ENCODE data around the gene ODAD4. TPM values are rescaled to one million over a fixed set of nuclear protein-coding genes. Genes with fewer than 3 reads are reported as not detected.

Gene ODAD4
- total RNA-seq, 2 donors from 2014 or later, result 0.63 to 0.93 TPM

DNA sequence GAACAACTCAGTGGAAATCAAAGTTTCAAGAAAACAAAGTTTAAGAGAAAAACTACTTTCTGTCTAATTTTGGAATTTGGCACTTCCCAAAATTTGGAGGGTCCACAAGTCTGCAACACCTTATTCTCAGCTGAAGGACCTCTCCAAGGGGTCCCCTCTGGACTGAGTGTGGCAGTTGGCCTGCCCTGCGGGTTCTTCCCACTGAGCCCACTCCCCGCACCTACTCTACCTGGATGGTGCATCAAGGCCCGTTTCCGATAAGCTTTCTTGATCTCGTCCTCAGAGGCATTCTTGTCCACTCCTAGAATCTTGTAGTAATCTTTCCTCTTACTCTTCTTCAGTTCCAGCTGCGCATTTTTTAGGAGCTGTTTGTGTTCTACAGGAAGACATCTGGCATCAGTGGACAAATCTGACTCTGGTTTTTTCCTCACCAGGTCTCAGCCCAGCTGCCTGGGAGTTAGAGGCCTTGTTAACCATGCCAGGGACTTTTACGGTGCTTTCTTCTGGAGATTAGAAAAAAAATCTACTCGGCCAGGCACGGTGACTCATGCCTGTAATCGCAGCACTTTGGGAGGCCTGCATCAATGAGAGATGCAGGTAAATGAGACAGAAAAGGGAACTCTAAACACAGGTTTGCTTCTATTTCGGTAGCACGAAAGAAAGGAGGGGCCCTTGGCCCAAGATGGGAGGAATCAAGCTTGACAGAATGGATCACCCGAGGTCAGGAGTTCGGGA lies 51.8 kb downstream of the ODAD4 start:
- no peaks in the 10 kb centered on the region for H3K4me1 Mint-ChIP-seq
- no peak for ATAC-seq (replicated peaks)
- H3K9me3 Mint-ChIP-seq, result no peaks in the 10 kb centered on the region
- no peaks in the 10 kb centered on the region for H3K27me3 Mint-ChIP-seq
- peaks cover 95% of the 10 kb centered on the region for H3K36me3 Mint-ChIP-seq (ENCODE audit: low read depth)
- H3K4me3 Mint-ChIP-seq, result no peak overlapping the region
- H3K27ac Mint-ChIP-seq, result peak overlapping the region; percentile 24

DNA sequence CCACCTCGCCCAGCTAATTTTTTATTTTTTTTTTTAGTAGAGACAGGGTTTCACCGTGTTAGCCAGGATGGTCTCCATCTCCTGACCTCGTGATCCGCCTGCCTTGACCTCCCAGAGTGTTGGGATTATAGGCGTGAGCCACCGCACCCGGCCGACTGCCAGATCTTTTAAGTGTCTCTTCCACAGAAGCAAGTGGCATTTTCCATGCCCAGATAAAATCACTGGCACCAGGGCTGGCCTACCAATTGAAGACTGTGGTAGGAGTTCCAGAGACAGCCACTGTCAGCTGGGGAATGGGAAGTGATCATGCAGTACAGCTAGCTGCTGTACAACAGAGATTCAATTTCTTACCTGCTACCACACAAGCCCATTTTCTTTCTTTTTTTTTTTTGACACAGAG lies 54.0 kb downstream of the ODAD4 start:
- H3K4me3 Mint-ChIP-seq, result no peak overlapping the region
- H3K36me3 Mint-ChIP-seq (ENCODE audit: low read depth), result peaks cover 99% of the 10 kb centered on the region
- no peaks in the 10 kb centered on the region for H3K27me3 Mint-ChIP-seq
- H3K9me3 Mint-ChIP-seq, result no peaks in the 10 kb centered on the region
- no peak for ATAC-seq (replicated peaks)
- H3K27ac Mint-ChIP-seq, result no peak overlapping the region
- H3K4me1 Mint-ChIP-seq, result no peaks in the 10 kb centered on the region

DNA sequence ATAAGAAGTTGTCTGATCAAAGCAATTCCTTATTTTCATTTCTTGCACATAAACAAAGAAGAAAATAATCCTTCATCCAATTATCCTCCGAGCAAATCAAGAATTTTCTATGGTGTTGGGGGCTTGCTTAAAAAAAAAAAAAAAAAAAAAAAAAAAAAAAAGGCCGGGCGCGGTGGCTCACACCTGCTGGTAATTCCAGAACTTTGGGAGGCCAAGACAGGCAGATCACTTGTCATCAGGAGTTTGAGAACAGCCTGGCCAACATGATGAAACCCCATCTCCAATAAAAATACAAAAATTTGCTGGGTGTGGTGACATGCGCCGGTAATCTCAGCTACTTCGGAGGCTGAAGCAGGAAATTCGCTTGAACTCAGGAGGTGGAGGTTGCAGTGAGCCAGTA lies 55.5 kb downstream of the ODAD4 start:
- Mint-ChIP-seq H3K27ac (no peak overlapping the region), H3K27me3 (no peaks in the 10 kb centered on the region), H3K36me3 (ENCODE audit: low read depth) (peaks cover 100% of the 10 kb centered on the region), H3K4me1 (no peaks in the 10 kb centered on the region), H3K4me3 (no peak overlapping the region), H3K9me3 (no peaks in the 10 kb centered on the region)
- no peak for ATAC-seq (replicated peaks)

DNA sequence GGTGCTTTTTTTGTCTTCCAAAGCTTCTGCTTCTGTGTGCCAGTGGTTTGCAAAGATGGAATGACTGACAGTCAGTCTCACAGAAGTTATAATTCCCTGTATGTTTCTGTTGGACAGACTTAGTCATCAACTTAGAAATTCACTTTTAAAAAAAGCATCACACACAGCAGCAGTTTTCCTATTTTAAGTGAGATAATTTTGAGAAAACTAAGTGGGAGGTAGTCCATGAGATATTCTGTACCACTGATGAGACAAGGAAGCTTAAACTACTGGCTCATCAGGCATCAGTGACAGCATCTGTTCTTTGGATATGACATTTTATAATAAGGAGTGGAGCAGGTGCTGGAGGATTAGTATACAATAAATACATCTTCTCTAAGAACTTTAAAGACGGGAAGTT lies 56.2 kb downstream of the ODAD4 start:
- peaks cover 100% of the 10 kb centered on the region for H3K36me3 Mint-ChIP-seq (ENCODE audit: low read depth)
- H3K27ac Mint-ChIP-seq, result peak overlapping the region; percentile 54
- no peaks in the 10 kb centered on the region for H3K4me1 Mint-ChIP-seq
- no peaks in the 10 kb centered on the region for H3K27me3 Mint-ChIP-seq
- H3K9me3 Mint-ChIP-seq, result no peaks in the 10 kb centered on the region
- ATAC-seq (replicated peaks), result no peak
- H3K4me3 Mint-ChIP-seq, result no peak overlapping the region

DNA sequence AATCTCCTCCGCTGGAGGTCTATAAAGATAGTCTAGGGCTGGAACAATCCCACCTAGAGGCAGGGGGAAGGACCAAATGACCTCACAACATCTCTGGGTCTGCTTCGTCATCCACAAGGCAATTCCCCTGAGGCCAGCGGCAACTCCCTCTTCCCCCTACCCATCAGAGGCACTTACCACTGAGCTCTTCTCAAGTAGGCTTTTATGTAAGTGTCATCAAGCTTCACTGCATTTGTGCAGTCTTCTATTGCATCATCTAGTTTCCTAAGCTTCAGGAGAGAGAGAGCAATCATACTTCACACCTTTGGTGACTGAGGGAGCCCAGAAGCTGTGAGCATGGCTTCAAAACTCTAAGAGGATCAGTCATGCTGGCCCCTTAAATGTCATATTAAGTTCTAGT lies 57.2 kb downstream of the ODAD4 start:
- Mint-ChIP-seq H3K4me3 (no peak overlapping the region), H3K36me3 (ENCODE audit: low read depth) (peaks cover 100% of the 10 kb centered on the region)
- ATAC-seq (replicated peaks), result no peak

DNA sequence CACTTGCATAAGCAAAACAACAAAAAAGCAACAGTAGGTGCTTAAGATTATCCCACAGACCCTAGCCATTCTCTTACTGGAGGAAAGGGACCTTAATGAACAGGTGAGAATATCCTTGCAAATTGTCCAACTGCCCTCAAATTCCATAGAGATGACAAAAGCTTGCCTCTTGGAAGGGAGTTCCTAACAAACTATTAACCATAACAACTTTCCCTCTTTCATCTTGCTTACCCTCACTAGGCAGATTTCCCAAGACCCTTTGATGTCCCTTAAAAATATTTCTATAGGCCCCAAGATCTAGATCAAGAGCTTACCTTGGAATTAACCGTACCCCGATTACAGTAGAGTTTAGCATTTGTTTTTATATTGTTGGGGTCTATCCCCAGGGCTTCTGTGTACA lies 58.0 kb downstream of the ODAD4 start:
- no peaks in the 10 kb centered on the region for H3K27me3 Mint-ChIP-seq
- H3K36me3 Mint-ChIP-seq (ENCODE audit: low read depth), result peaks cover 100% of the 10 kb centered on the region
- H3K9me3 Mint-ChIP-seq, result no peaks in the 10 kb centered on the region
- peak overlapping the region; percentile 10 for H3K27ac Mint-ChIP-seq
- H3K4me3 Mint-ChIP-seq, result no peak overlapping the region
- no peaks in the 10 kb centered on the region for H3K4me1 Mint-ChIP-seq
- no peak for ATAC-seq (replicated peaks)

More for the DNA sequence above, 57.2 kb downstream of the ODAD4 start:
- no peaks in the 10 kb centered on the region for H3K27me3 Mint-ChIP-seq
- H3K9me3 Mint-ChIP-seq, result no peaks in the 10 kb centered on the region
- peak overlapping the region; percentile 34 for H3K27ac Mint-ChIP-seq
- no peaks in the 10 kb centered on the region for H3K4me1 Mint-ChIP-seq

DNA sequence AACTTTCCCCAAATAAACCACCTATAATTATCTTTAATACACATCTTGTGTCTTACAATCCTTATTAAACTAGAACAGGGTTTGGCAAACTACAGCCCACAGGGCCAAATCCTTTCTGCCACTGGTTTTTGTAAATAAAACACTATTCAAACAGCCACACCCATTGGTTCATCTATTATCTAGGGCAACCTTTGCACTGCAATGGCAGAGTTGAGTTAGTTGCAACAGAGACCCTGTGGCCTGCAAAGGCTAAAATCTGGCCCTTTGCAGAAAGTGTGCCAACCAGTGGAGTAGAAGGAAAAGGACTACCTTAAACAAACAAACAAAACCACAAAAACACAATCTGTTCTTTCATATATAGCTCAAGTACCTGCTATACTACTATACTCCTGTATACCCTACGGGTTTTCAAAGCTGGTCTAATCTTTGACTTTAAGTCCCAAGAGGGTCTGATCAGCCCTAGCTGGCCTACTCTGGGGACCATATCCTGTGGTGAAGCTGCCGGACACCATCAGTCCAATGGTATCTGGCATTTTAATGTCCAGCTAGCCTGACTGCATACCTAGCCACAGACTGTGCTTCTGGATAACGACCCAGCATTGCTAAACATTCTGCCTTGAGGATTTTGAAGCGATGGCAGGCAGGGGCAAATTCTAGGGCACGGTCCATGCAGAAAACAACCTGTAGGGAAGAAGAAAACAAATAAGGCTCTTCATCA lies 59.4 kb downstream of the ODAD4 start:
- ATAC-seq (replicated peaks), result no peak
- no peak overlapping the region for H3K27ac Mint-ChIP-seq
- no peaks in the 10 kb centered on the region for H3K27me3 Mint-ChIP-seq
- H3K4me1 Mint-ChIP-seq, result no peaks in the 10 kb centered on the region
- no peaks in the 10 kb centered on the region for H3K9me3 Mint-ChIP-seq
- H3K4me3 Mint-ChIP-seq, result no peak overlapping the region
- H3K36me3 Mint-ChIP-seq (ENCODE audit: low read depth), result peaks cover 100% of the 10 kb centered on the region

DNA sequence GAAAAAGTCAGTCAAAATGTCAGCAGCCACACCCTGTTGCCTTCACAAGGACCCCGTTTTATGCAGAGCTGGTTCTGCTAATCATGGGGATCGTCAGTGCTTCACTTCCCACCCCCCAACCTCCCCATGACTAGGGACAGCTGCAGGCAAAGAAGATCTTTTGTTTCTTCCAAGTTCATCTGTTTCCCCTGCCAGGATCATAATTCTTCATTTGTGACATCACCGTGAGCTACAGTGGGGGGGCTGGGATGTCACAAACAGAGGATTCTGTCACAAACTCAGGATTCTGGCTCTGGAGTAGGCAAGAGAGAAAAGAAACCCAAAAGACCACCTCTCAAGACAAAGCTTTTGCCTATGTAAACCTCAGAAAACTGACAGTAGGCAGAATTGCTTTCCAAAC lies 62.2 kb downstream of the ODAD4 start:
- no peak overlapping the region for H3K4me3 Mint-ChIP-seq
- peak overlapping the region; percentile 17 for H3K27ac Mint-ChIP-seq
- H3K4me1 Mint-ChIP-seq, result peaks cover 12% of the 10 kb centered on the region
- no peaks in the 10 kb centered on the region for H3K27me3 Mint-ChIP-seq
- H3K36me3 Mint-ChIP-seq (ENCODE audit: low read depth), result peaks cover 100% of the 10 kb centered on the region
- ATAC-seq (replicated peaks), result no peak
- no peaks in the 10 kb centered on the region for H3K9me3 Mint-ChIP-seq

DNA sequence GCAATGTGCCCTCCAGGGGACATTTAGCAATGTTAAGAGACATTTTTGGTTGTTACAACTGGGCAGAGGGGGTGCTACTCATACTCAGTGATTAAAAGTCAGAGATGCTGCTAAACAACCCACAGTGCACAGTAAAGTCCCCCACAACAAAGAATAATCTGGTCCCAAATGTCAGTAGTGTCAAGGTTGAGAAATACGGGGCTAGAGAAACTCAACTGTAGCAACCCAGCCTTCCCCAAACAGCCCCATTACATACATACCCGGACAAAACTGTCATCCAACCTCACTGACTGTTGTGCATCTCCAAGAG lies 66.4 kb downstream of the ODAD4 start:
- Mint-ChIP-seq H3K36me3 (ENCODE audit: low read depth) (peaks cover 100% of the 10 kb centered on the region), H3K27ac (peak overlapping the region; percentile 79), H3K4me3 (peak overlapping the region; percentile 10), H3K4me1 (peaks cover 12% of the 10 kb centered on the region), H3K27me3 (no peaks in the 10 kb centered on the region), H3K9me3 (no peaks in the 10 kb centered on the region)
- no peak for ATAC-seq (replicated peaks)

DNA sequence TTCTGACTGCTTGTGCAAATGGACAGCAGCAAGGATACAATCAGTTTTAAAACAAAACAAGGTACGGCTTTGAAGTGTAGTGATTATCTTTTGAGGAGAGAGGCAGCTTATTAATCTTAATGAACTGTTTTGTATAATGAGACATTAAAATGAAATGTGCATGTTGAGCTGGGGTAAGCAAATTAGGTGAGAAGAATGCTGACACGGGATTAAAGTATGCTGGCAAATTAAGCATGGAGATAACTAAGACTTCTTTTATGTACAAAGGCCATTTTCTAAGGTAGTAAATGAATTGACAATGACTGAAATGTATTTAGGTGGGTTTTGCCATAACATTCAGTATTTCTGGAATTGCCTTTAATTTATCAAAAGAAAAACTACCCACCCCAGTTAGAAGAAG lies 68.1 kb downstream of the ODAD4 start:
- Mint-ChIP-seq H3K9me3 (no peaks in the 10 kb centered on the region), H3K4me3 (no peak overlapping the region), H3K27ac (no peak overlapping the region), H3K36me3 (ENCODE audit: low read depth) (peaks cover 100% of the 10 kb centered on the region), H3K27me3 (no peaks in the 10 kb centered on the region), H3K4me1 (peaks cover 12% of the 10 kb centered on the region)
- ATAC-seq (replicated peaks), result no peak

DNA sequence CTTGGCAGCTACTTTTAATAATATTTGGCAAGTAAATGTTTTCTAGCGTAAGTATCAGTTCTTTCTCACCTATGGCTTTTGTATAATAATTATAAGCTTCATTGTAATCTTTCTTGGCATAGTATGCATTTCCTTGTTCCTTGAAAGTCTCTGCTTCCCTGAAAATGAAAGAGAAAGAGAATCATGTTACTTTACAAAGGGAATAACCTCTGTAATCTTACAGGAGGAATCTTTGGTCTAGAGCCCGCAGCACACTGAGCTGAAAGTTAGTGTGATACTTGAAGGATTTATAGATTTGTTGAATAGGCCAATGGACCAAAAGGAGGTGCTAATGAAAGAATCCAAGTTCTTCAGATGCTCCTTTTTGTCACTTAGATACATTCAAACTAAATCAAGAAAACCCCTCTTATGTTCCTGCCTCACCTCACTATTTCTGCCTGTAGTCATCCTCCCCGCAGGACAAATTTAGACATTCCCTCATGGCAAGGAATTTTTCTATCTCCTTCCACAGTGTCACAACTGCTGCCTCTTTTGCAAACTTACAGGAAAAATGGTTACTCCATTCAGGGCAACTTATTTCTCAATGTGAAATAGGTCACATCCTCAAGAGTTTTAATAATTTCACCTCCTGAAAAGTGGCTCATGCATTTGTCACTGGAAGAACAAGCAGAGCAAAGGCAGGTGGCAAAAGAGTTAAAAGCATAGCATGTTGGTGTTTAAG lies 70.2 kb downstream of the ODAD4 start:
- no peak for ATAC-seq (replicated peaks)
- H3K9me3 Mint-ChIP-seq, result no peaks in the 10 kb centered on the region
- H3K4me1 Mint-ChIP-seq, result peaks cover 17% of the 10 kb centered on the region
- H3K36me3 Mint-ChIP-seq (ENCODE audit: low read depth), result peaks cover 87% of the 10 kb centered on the region
- peak overlapping the region; percentile 21 for H3K27ac Mint-ChIP-seq
- H3K4me3 Mint-ChIP-seq, result no peak overlapping the region
- no peaks in the 10 kb centered on the region for H3K27me3 Mint-ChIP-seq

DNA sequence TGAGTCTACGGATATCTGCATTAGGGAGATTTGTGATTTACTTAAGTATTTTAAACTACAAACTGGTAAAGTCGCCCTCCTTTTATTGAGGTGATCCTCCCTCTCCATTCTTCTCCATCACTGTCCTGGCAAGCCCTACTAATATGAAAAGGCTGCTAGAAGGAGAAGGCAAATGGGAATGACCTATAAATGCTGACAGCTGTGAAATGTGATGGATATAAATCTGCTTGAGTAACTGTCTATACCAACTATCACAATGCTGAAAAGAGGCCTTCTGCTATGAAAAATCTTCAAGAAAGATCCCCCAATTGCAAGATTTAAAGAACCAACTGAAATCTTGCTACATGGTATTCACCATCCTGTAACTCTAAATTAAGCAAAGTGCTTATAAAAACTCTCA lies 71.3 kb downstream of the ODAD4 start:
- no peaks in the 10 kb centered on the region for H3K9me3 Mint-ChIP-seq

DNA sequence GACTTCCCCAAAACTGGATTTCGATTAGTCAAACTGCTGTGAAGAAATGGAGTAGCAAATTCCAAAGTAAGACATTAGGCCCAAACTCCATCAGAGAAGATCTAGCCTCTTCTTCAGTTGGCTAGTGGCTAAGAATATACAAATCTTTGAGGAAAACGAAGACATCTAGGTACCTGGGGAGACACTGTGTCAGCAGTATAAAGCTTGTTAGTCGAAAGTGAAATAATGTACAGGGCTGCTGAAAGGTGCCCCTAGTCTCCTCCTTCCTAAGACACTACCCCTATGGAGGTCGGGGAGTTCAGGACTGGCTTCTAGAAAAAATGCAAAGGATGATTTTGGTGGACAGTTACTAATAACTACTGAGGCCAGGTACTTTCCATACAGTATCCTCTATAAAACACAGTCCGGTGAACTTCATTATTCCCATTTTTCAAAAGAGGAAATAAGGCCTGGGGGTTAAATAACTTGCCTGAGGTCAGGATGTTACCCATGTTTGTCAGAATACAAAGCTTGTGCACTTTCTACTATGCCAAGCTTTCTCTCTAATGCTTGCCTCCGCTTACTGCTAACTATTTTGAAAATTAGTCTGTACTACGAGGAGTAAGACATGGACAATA lies 71.9 kb downstream of the ODAD4 start:
- peaks cover 5% of the 10 kb centered on the region for H3K4me1 Mint-ChIP-seq
- H3K36me3 Mint-ChIP-seq (ENCODE audit: low read depth), result peaks cover 78% of the 10 kb centered on the region
- H3K27me3 Mint-ChIP-seq, result no peaks in the 10 kb centered on the region
- H3K4me3 Mint-ChIP-seq, result no peak overlapping the region
- no peak for ATAC-seq (replicated peaks)
- no peak overlapping the region for H3K27ac Mint-ChIP-seq
- H3K9me3 Mint-ChIP-seq, result no peaks in the 10 kb centered on the region

More for the DNA sequence above, 71.3 kb downstream of the ODAD4 start:
- Mint-ChIP-seq H3K27me3 (no peaks in the 10 kb centered on the region), H3K4me3 (no peak overlapping the region), H3K4me1 (peaks cover 9% of the 10 kb centered on the region), H3K36me3 (ENCODE audit: low read depth) (peaks cover 78% of the 10 kb centered on the region), H3K27ac (no peak overlapping the region)
- ATAC-seq (replicated peaks), result no peak

DNA sequence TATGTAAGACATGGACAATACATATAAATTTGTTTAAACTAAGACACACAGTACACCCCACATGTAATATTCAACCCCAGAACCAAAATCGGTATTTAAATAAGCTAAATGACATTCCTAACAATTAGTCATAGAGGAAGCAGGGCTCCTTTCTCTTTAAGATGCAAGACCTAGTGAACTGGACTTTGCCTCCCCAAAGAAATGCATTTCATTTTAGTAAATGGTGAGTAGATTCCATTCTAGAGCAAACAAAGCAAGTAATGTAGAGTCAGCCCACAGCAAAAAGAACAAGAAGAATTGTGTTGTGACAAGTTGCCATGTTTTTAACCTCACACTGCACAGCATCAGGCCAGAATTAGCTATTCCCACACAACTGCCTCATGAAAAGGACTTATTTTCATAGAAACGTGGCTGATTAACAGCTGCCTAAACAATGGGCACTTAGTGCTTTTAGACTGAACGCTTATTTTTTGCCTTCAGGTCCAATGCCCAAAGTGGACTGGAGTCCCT lies 72.4 kb downstream of the ODAD4 start:
- H3K9me3 Mint-ChIP-seq, result no peaks in the 10 kb centered on the region
- no peak for ATAC-seq (replicated peaks)
- H3K27me3 Mint-ChIP-seq, result no peaks in the 10 kb centered on the region
- H3K4me1 Mint-ChIP-seq, result peaks cover 5% of the 10 kb centered on the region
- no peak overlapping the region for H3K4me3 Mint-ChIP-seq
- peaks cover 74% of the 10 kb centered on the region for H3K36me3 Mint-ChIP-seq (ENCODE audit: low read depth)
- H3K27ac Mint-ChIP-seq, result peak overlapping the region; percentile 21
